ENCODE results near the gene SNX25.

DNA sequence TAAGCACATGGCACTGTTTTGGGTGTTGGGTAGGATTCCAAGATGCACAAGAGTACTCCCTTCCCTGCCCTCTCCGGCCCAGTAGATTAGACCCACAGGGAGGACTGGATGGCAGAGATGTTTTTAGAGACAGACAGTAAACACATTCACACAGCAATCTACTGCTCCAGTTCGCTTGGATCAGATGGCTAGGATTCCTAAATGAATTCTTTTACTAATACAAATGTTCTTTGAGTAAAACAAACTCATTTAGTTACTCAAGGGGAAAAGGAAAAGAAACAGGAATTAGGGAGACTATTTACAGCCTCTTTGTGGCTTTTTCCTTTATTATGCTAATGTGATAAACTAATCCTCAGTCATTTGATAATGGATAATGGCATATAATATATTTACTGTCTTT is 5.9 kb downstream of the SNX25 start:
- TF ChIP-seq, protein P1, sequence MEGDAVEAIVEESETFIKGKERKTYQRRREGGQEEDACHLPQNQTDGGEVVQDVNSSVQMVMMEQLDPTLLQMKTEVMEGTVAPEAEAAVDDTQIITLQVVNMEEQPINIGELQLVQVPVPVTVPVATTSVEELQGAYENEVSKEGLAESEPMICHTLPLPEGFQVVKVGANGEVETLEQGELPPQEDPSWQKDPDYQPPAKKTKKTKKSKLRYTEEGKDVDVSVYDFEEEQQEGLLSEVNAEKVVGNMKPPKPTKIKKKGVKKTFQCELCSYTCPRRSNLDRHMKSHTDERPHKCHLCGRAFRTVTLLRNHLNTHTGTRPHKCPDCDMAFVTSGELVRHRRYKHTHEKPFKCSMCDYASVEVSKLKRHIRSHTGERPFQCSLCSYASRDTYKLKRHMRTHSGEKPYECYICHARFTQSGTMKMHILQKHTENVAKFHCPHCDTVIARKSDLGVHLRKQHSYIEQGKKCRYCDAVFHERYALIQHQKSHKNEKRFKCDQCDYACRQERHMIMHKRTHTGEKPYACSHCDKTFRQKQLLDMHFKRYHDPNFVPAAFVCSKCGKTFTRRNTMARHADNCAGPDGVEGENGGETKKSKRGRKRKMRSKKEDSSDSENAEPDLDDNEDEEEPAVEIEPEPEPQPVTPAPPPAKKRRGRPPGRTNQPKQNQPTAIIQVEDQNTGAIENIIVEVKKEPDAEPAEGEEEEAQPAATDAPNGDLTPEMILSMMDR (IDR thresholded peaks at IDR 0.05), result no peak
- no peak for TF ChIP-seq POLR2A (IDR thresholded peaks at IDR 0.05)
